HL-60/S4 treated with retinoic acid at 250 ng/mL for 4 days and 3 days (cell line): ENCODE results near the gene CADM1.

Source experiments
- in situ Hi-C: fragments of 300-500 bp; cut with MboI; formaldehyde crosslinking; loops from 2 replicates; pipeline ENCODE4 v1.7.0; 2022; ENCODE audit warnings: low sequenced_read_pairs

CADM1 gene

DNA sequence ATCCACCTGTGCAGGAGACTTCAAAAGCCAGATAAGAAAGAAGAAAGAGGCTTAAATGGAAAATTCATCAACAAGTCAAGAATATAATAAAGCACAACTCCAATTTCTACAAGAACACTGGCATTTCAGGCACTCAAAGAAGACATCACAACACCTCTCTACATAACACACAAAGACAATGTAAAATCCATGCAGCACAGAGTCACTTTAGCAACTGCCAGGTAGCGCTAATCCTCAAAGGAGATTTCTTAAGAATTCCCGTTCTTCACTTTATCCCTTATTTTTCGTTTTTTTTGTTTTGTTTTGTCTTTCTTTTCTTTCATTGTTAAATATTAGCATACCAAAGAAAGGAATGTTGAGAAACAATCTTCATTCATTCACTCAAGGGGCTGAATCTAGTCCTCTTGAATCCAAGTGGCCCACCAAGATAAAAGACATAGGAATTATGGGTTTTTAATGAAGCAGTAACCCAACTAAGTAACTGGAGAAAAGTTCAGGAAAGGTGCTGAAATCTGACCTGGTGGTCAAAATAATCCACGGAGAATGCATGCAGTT is 95.0 kb downstream of the CADM1 start:
- in situ Hi-C loops = no loop called here

DNA sequence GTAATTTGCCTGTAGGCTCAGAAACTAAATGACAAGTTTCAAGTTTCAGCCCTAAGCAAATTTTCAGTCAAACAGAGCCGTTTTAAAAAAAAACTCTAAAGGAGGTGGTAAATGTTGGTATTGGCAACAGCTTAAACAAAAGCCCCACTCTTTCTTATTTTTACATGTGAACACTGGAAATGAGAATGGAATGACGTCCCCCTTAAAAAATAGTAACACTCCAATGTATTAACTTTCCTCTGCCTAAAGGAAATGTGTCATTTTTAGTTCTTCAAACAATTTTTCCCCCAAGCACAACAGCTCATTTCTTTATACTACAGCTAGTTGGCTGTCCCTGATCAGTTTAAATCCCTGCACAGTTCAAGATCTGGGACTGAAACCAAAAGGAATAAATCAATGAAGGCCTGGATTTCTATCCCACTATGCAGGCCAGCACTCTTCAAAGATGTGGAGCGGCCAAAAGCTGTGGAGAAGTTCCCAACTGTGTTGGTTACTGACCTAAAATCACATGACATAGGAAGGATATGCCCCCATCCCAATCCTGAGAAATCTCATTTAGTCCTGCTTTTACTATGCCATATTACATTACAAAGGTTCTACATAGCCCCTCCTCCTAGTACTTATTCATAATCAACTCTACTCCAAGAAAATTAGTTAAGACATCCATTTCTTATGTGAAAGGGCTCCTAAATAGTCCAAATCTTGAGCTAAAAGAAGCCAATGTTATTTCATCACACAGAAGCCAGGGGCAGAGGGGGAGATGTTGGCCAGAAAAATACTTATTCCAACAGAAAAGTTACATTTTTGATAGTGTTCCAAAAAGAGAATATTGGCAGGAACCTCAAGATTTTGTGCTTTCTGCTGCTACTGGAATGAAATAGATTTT is 95.9 kb downstream of the CADM1 start:
- in situ Hi-C loops = no loop called here

GRCh38 chr11:115407496-115407895 is 96.7 kb downstream of the CADM1 start:
- in situ Hi-C loops = no loop called here

GRCh38 chr11:115406404-115406803 is 97.8 kb downstream of the CADM1 start:
- in situ Hi-C loops = no loop called here

- in situ Hi-C loops = no loop called here
These were observed 105.7 kb downstream of the CADM1 start for GRCh38 chr11:115398333-115399080.

- in situ Hi-C loops = no loop called here
These were observed 107.7 kb downstream of the CADM1 start for GRCh38 chr11:115396533-115396932.

DNA sequence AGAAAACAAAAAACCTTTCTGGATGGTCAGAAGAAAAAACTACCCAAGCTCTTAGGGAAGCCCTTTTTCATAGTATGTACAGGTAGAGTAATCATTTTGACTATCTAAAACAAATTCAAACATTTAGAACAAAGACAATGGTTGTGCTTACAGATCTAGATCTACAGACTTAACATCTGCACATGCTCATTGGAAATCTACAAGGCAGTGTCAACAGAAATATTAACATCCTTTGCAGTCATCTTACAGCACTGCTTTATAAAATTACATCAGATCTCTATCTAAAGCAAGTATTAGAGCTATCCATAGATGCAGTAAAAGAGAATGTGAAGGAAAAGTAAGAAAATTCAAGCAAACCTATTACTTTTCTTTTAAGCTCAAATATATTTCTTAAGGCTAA is 110.3 kb downstream of the CADM1 start:
- in situ Hi-C loops = no loop called here

- in situ Hi-C loops = no loop called here
These were observed 112.6 kb downstream of the CADM1 start for GRCh38 chr11:115391598-115391997.

- in situ Hi-C loops = no loop called here
These were observed 113.1 kb downstream of the CADM1 start for GRCh38 chr11:115391160-115391559.

GRCh38 chr11:115390441-115390840 is 113.8 kb downstream of the CADM1 start:
- in situ Hi-C loops = no loop called here

- in situ Hi-C loops = no loop called here
These were observed 114.4 kb downstream of the CADM1 start for GRCh38 chr11:115389790-115390189.

GRCh38 chr11:115385226-115385625 is 119.0 kb downstream of the CADM1 start:
- in situ Hi-C loops = no loop called here

- in situ Hi-C loops = no loop called here
These were observed 120.0 kb downstream of the CADM1 start for GRCh38 chr11:115384236-115384635.

DNA sequence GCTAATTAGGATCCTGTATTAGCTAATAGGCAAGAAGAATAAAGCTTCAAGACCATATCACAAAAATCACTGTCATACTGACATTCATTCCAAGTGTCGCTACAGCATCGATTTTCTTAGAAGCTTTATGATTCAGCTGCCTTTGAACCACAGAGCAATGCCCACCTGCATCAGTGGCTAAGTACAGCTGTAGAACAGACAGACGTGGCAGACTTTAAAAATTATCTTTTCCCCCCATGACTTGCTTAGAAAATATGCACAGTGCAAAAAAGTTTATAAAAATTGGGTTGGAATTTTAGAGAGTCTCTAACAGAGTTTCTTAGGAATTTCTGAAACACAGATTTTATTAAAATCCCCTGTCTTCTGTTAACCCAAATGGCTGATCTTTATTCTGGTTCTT is 120.8 kb downstream of the CADM1 start:
- in situ Hi-C loops = no loop called here

- in situ Hi-C loops = no loop called here
These were observed 124.7 kb downstream of the CADM1 start for GRCh38 chr11:115379528-115379927.

DNA sequence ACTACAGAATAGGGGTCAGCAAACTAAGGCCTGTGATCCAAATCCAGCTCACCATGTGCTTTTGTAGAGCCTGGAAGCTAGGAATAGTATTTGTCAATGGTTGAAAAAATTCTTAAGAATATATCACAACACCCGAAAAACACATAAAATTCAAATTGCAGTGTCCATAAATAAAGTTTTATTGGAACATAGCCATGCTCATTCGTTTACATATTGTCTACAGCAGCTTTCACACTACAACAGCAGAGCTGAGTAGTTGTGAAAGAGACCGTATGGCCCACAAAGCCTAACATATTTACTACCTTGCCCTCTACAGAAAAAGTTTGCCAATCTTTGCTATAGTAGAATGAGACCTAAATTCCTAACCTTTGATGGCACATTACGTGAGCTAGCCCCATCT is 125.7 kb downstream of the CADM1 start:
- in situ Hi-C loops = no loop called here

DNA sequence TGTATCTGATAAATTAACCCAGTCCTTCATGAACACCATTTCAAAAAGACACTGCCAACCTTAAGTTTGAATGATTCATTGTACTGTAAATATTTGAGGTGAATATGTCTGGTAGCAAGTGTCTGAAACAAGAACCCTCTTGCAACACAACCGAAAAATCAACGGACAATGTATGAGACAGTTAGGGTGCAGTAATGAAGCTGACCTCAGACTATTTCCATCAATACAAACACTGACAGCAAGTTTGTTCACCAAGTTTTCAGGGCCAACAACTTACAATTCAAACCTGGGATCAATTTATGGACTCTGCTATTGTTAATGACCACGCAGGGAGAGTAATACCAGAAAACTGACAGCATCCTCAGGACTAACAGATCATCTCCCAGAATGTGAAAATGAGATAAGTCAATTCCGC is 126.3 kb downstream of the CADM1 start:
- in situ Hi-C loops = no loop called here

- in situ Hi-C loops = no loop called here
These were observed 135.6 kb downstream of the CADM1 start for GRCh38 chr11:115368616-115369015.

DNA sequence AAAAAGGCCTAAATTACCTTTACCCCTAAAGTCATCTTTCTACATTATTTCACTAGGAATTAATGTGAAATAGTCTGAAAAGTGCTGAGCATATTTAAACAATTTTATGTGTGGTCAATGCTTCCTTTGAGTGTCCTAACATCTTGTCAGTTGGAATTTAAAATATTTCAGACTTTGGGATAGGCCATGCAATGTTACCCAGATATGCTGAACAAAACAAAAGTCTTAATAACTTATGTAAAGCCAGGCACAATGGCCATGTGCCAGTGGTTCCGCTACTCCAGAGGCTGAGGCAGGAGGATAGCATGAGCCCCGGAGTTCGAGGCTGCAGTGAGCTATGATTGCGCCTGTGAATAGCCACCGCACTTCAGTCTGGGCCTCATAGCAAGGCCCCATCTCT is 137.4 kb downstream of the CADM1 start:
- in situ Hi-C loops = no loop called here

DNA sequence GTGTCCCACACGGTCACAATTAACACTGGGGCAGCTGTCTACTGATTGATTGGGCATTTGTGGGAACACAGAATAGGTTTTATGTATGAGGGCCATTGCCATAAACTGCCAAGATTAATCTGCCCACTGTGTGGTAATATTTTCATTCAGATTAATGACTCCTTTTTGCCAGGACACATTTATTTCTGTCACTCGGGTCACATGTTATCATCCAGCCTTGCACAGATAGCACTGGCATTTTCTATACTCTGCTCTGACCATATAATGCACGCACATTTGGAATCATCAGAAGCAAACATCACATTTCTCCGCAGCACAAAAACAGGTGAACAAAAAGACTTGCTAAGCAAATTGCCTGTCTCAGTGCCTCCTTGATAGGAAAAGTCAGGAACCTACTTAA is 138.3 kb downstream of the CADM1 start:
- in situ Hi-C loops = no loop called here

DNA sequence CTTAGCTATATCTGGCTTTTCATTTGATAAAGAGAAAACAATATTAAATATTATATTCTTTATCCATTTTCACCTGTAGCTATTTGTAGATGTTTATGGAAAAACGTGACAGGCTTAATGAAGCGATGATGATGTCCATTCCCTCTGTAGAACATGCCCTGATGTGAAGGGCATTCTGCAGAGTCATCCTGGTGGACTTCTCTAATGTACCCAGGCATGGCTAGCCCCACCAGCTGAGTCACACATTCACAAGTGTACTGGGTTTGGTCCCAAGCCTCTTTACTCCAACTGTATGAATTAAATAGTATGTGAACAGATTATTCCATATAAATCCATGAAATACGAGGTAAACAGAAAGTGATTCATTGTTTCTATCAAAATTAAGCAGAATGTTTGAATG is 139.3 kb downstream of the CADM1 start:
- in situ Hi-C loops = no loop called here

DNA sequence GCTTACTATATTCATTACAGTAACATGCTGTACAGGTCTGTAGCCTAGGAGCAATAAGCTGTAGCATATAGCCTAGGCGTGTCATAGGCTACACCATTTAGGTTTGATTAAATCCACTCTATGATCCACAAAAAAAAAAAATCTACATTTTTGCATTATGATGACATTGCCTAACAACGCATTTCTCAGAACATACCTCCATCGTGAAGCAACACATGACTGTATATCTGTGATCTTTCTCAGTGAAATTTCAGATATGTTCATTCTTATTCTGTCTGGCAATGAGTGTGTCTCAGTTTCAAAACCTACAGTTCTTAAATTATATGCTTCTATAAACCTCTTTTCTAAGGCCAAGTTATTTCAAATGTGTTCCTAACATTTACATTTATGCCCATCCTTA is 140.3 kb downstream of the CADM1 start:
- in situ Hi-C loops = no loop called here
